Measurements from ENCODE around the gene AHSP.
"Not testable (repeated sequence)": the region's sequence is repeated elsewhere in the genome, so short reads cannot be mapped to it uniquely, and the experiment has no call there.

Gene AHSP

GRCh38 chr16:31527734-31528274 lies at the start of gene AHSP:
Gene AHSP, plus strand, starts transcription at chr16:31527900. Its CDS starts 240 bp downstream, at chr16:31528140.
- no peak for DNase-seq

GRCh38 chr16:31478956-31479355 lies 48.7 kb upstream of the AHSP start:
- no peak for DNase-seq

- DNase-seq, result no peak
Observed at GRCh38 chr16:31479751-31480150, 47.9 kb upstream of the AHSP start.

GRCh38 chr16:31480851-31481536 lies 46.7 kb upstream of the AHSP start:
- DNase-seq, result no peak

- DNase-seq, result no peak
Observed at GRCh38 chr16:31483081-31483480, 44.6 kb upstream of the AHSP start, which contains the start of gene SLC5A2. Gene SLC5A2, plus strand, starts transcription at chr16:31483123. Its CDS starts 14 bp downstream, at chr16:31483137.

GRCh38 chr16:31484048-31484447 lies 43.7 kb upstream of the AHSP start:
- DNase-seq, result not testable (repeated sequence)

- no peak for DNase-seq
Observed at GRCh38 chr16:31484491-31485171, 43.1 kb upstream of the AHSP start.

GRCh38 chr16:31485571-31485970 lies 42.1 kb upstream of the AHSP start:
- DNase-seq, result no peak

GRCh38 chr16:31486045-31486444 lies 41.7 kb upstream of the AHSP start:
- DNase-seq, result no peak

GRCh38 chr16:31487071-31487719 lies 40.5 kb upstream of the AHSP start:
- DNase-seq, result no peak

GRCh38 chr16:31487720-31488467 lies 39.8 kb upstream of the AHSP start:
- peak; percentile 83 for DNase-seq

GRCh38 chr16:31488468-31489297 lies 39.0 kb upstream of the AHSP start:
- DNase-seq, result no peak

- no peak for DNase-seq
Observed at GRCh38 chr16:31489298-31489564, 38.5 kb upstream of the AHSP start.

- DNase-seq, result no peak
Observed at GRCh38 chr16:31489616-31490584, 37.8 kb upstream of the AHSP start.

GRCh38 chr16:31491778-31492418 lies 35.8 kb upstream of the AHSP start:
- no peak for DNase-seq

- no peak for DNase-seq
Observed at GRCh38 chr16:31493506-31494125, 34.1 kb upstream of the AHSP start.

GRCh38 chr16:31496670-31497069 lies 31.0 kb upstream of the AHSP start:
- no peak for DNase-seq

GRCh38 chr16:31498493-31498892 lies 29.2 kb upstream of the AHSP start:
- no peak for DNase-seq

- DNase-seq, result no peak
Observed at GRCh38 chr16:31499928-31500327, 27.8 kb upstream of the AHSP start.
